K562 (cell line): ENCODE results near the gene BSDC1. TPM values are rescaled to one million over a fixed set of nuclear protein-coding genes. Genes with fewer than 3 reads are reported as not detected.

Experiments used
- ATAC-seq: fragments of 200-7000 bp; cut with Tn5 transposase; 3 replicates; pipeline ENCODE4 v1.9.1; 2020; ENCODE audit warnings: moderate library complexity
- BruUV-seq: library from RNA; stranded (reverse); fragments of 400-500 nt; replicated peaks from 2 replicates; lab custom pipeline; 2021; lab: Mats Ljungman, UMichigan
- CTCF ChIA-PET: fragments of 300-600 bp; formaldehyde crosslinking; extraction: SDS; loops from one replicate; lab custom pipeline; 2021; ENCODE audit warnings: low intra/inter-chr PET ratio; lab: Yijun Ruan, JAX
- POLR2A ChIA-PET: fragments of 300-600, 350-650 bp; sonication (Branson Sonifier 250); formaldehyde crosslinking; extraction: SDS; loops from one replicate; lab custom pipeline; 2021; ENCODE audit warnings: antibody characterized with exemption, inconsistent platforms; lab: Yijun Ruan, JAX
- DNase-seq, 4 experiments: peaks; one replicate each; pipeline versions ENCODE4 v3.0.0 to v3.0.0-alpha.2; 2011 to 2018; ENCODE audit warnings: low spot score in 3 of 4, mixed read lengths in 3 of 4; ENCODE audit errors: extremely low read depth in 1 of 4
- FAIRE-seq: peaks from 2 replicates; lab custom pipeline; 2011; peaks lifted over from hg19 to GRCh38; lab: Jason Lieb, UNC
- H2AFZ ChIP-seq: 2 replicates; pipeline ENCODE4 v1.6.0; 2011; ENCODE audit warnings: low read depth, low read length, control low read depth, inconsistent platforms
- H3K27ac ChIP-seq: fragments of 200-600 bp; 3 replicates; pipeline ENCODE4 v1.8.0; 2011; ENCODE audit warnings: low read depth, mild to moderate bottlenecking, control low read depth, inconsistent platforms, low read length, moderate library complexity, mixed read lengths; ENCODE audit errors: extremely low read depth
- H3K27me3 ChIP-seq, 2 experiments: fragments of 300-600 bp in 1 of 2; 2 replicates in 1 of 2; 3 replicates in 1 of 2; pipeline versions ENCODE4 v1.6.0 to v1.8.0; 2011; ENCODE audit warnings: inconsistent platforms in 2 of 2, low read length in 2 of 2, mild to moderate bottlenecking in 1 of 2, mixed read lengths in 1 of 2, moderate library complexity in 1 of 2; ENCODE audit not compliant: control insufficient read depth in 2 of 2, insufficient read depth in 2 of 2
- H3K36me3 ChIP-seq: fragments of 300-600 bp; 3 replicates; pipeline ENCODE4 v1.8.0; 2011; ENCODE audit warnings: mild to moderate bottlenecking, low read length, inconsistent platforms; ENCODE audit not compliant: control insufficient read depth, insufficient read depth
- H3K4me1 ChIP-seq, 2 experiments: fragments of 200-600 bp in 1 of 2; replicated peaks in 1 of 2; 2 replicates in 1 of 2; 3 replicates in 1 of 2; pipeline versions ENCODE4 v1.5.1 to v1.8.0; 2011; ENCODE audit warnings: inconsistent platforms in 2 of 2, low read length in 2 of 2, mild to moderate bottlenecking in 1 of 2, mixed read lengths in 1 of 2, moderate library complexity in 1 of 2; ENCODE audit not compliant: control insufficient read depth in 2 of 2, insufficient read depth in 2 of 2
- H3K4me2 ChIP-seq: 2 replicates; pipeline ENCODE4 v1.6.1; 2011; ENCODE audit warnings: low read length, control low read depth, inconsistent platforms, mixed read lengths; ENCODE audit not compliant: insufficient read depth
- H3K4me3 ChIP-seq: fragments of 200-600 bp; sonication (generic), shearing (Covaris generic); 2 replicates; pipeline ENCODE4 v1.5.1; 2016; ENCODE audit warnings: control low read depth, inconsistent platforms
- H3K79me2 ChIP-seq: fragments of 200-600 bp; 3 replicates; pipeline ENCODE4 v1.8.0; 2011; ENCODE audit warnings: low read length, inconsistent platforms; ENCODE audit not compliant: control insufficient read depth, insufficient read depth
- H3K9ac ChIP-seq, 2 experiments: 2 replicates each; pipeline versions ENCODE4 v1.6.0 to v1.6.1; 2011; ENCODE audit warnings: low read depth in 2 of 2, low read length in 2 of 2, control low read depth in 1 of 2, inconsistent platforms in 1 of 2, mild to moderate bottlenecking in 1 of 2, mixed read lengths in 1 of 2; ENCODE audit not compliant: insufficient read depth in 1 of 2
- H3K9me1 ChIP-seq: one replicate; pipeline ENCODE4 v1.6.0; 2011; ENCODE audit warnings: inconsistent platforms, mild to moderate bottlenecking, low read length, moderate library complexity; ENCODE audit not compliant: control insufficient read depth, insufficient read depth
- H3K9me3 ChIP-seq: replicated peaks from 2 replicates; pipeline ENCODE4 v1.5.1; 2011; ENCODE audit warnings: low read depth, low read length, inconsistent platforms; ENCODE audit not compliant: control insufficient read depth, insufficient read depth
- H4K20me1 ChIP-seq: replicated peaks from 2 replicates; pipeline ENCODE4 v1.6.1; 2011; ENCODE audit warnings: low read length, inconsistent platforms, mixed read lengths; ENCODE audit not compliant: control insufficient read depth, insufficient read depth
- ARID1B ChIP-seq: fragments of 450-650 bp; IDR thresholded peaks from 2 replicates; pipeline ENCODE4 v1.6.1; 2016; ENCODE audit warnings: antibody characterized with exemption, mild to moderate bottlenecking, inconsistent platforms
- ARNT ChIP-seq, 2 experiments: fragments of 450-650 bp; IDR thresholded peaks; 2 replicates each; pipeline ENCODE4 v1.6.1; 2016; ENCODE audit warnings: mild to moderate bottlenecking in 1 of 2
- CREM ChIP-seq: IDR thresholded peaks from 2 replicates; pipeline ENCODE4 v1.6.1; 2014; ENCODE audit warnings: antibody characterized with exemption, low read depth
- EZH2 ChIP-seq: IDR thresholded peaks from 2 replicates; pipeline ENCODE4 v1.6.1; 2012; ENCODE audit warnings: low read depth, mild to moderate bottlenecking, inconsistent platforms, low read length, borderline replicate concordance
- FOXK1 ChIP-seq: sonication (generic); formaldehyde crosslinking; IDR thresholded peaks from 2 replicates; pipeline ENCODE4 v1.8.0; 2022; ENCODE audit warnings: missing genetic modification reagents, mild to moderate bottlenecking, borderline replicate concordance
- FOXP1 ChIP-seq: sonication (generic); formaldehyde crosslinking; IDR thresholded peaks from 2 replicates; pipeline ENCODE4 v1.8.0; 2022; ENCODE audit warnings: mild to moderate bottlenecking, missing genetic modification reagents
- HMGN3 ChIP-seq: IDR thresholded peaks from 2 replicates; pipeline ENCODE4 v1.6.1; 2011; ENCODE audit warnings: borderline replicate concordance, low read depth, mild to moderate bottlenecking, mixed read lengths, low read length; ENCODE audit not compliant: insufficient read length; ENCODE audit errors: extremely low read depth
- HNRNPL ChIP-seq: fragments of 200-400 bp; formaldehyde crosslinking; IDR thresholded peaks from 2 replicates; pipeline ENCODE4 v1.6.1; 2017; ENCODE audit warnings: low read depth, mild to moderate bottlenecking, low read length
- HOMEZ ChIP-seq: fragments of 250-450 bp; sonication (Bioruptor Pico); IDR thresholded peaks from 2 replicates; pipeline ENCODE4 v1.4.0; 2020; ENCODE audit warnings: mild to moderate bottlenecking, moderate library complexity
- MAX ChIP-seq: sonication (generic); formaldehyde crosslinking; IDR thresholded peaks from 2 replicates; pipeline ENCODE4 v1.9.0; 2022; ENCODE audit warnings: mild to moderate bottlenecking, missing genetic modification reagents
- MYNN ChIP-seq, 2 experiments: sonication (generic); formaldehyde crosslinking in 1 of 2; IDR thresholded peaks; 2 replicates each; pipeline versions ENCODE4 v1.5.0 to v1.6.1; 2016 to 2020; ENCODE audit warnings: antibody characterized with exemption in 1 of 2, missing genetic modification reagents in 1 of 2
- NCOA1 ChIP-seq: fragments of 450-650 bp; IDR thresholded peaks from 2 replicates; pipeline ENCODE4 v1.6.1; 2016; ENCODE audit warnings: low read depth
- PHF20 ChIP-seq: fragments of 450-650 bp; IDR thresholded peaks from 2 replicates; pipeline ENCODE4 v1.6.1; 2018; ENCODE audit not compliant: partially characterized antibody
- RBM34 ChIP-seq: fragments of 200-400 bp; formaldehyde crosslinking; IDR thresholded peaks from 2 replicates; pipeline ENCODE4 v1.6.1; 2018; ENCODE audit warnings: low read length, borderline replicate concordance; ENCODE audit not compliant: insufficient read depth
- RBM39 ChIP-seq: fragments of 200-400 bp; formaldehyde crosslinking; optimal IDR thresholded peaks from 2 replicates; pipeline ENCODE3; 2018; ENCODE audit warnings: low read depth, low read length
- RFX7 ChIP-seq: fragments of 250-450 bp; sonication (Bioruptor Pico); IDR thresholded peaks from 2 replicates; pipeline ENCODE4 v1.5.1; 2021; ENCODE audit warnings: mild to moderate bottlenecking
- STAT5A ChIP-seq: IDR thresholded peaks from 2 replicates; pipeline ENCODE4 v1.6.1; 2012; ENCODE audit warnings: low read length, inconsistent platforms, borderline replicate concordance
- TBP ChIP-seq: optimal IDR thresholded peaks from 2 replicates; pipeline ENCODE3; 2011; ENCODE audit warnings: low read depth, low read length, improper control_type of control experiment
- ZBED1 ChIP-seq: IDR thresholded peaks from 2 replicates; pipeline ENCODE4 v1.6.1; 2014
- ZC3H11A ChIP-seq: IDR thresholded peaks from 2 replicates; pipeline ENCODE4 v1.6.1; 2012; ENCODE audit warnings: low read depth, low read length, improper control_type of control experiment
- ZC3H4 ChIP-seq: sonication (generic); formaldehyde crosslinking; IDR thresholded peaks from 2 replicates; pipeline ENCODE4 v1.9.0; 2021; ENCODE audit warnings: missing genetic modification reagents, borderline replicate concordance
- ZNF384 ChIP-seq: IDR thresholded peaks from 2 replicates; pipeline ENCODE4 v1.6.1; 2012; ENCODE audit warnings: low read depth, low read length, improper control_type of control experiment
- ZNF507 ChIP-seq: conservative IDR thresholded peaks from 2 replicates; pipeline ENCODE4 v1.6.1; 2017; ENCODE audit warnings: missing genetic modification characterization, missing compliant biosample characterization
- ZNF76 ChIP-seq: fragments of 250-450 bp; sonication (Bioruptor Pico); IDR thresholded peaks from 2 replicates; pipeline ENCODE4 v1.4.0; 2020; ENCODE audit warnings: mild to moderate bottlenecking, moderate library complexity, borderline replicate concordance
- ZNF77 ChIP-seq: fragments of 250-450 bp; sonication (Bioruptor Pico); IDR thresholded peaks from 2 replicates; pipeline ENCODE4 v1.5.0; 2020
- WGBS: fragments of 100-300 bp; shearing (Covaris generic); methylation state at CpG from one replicate; pipeline ENCODE4 v1.1.6; 2016; ENCODE audit warnings: low coverage, mixed read lengths; ENCODE audit not compliant: insufficient coverage; ENCODE audit errors: missing lambda C conversion rate; 5-methylcytosine and 5-hydroxymethylcytosine counted together
- in situ Hi-C: fragments of 300-500 bp; cut with MboI; formaldehyde crosslinking; loops from 4 replicates; pipeline ENCODE4 v1.15.0; 2018; ENCODE audit warnings: inconsistent platforms, mixed read lengths
- intact Hi-C: fragments of 100-400 bp; cut with micrococcal nuclease; formaldehyde crosslinking; loops from 2 replicates; pipeline ENCODE4 v1.14.2; 2022
- polyA plus RNA-seq, 8 experiments: library from polyadenylated mRNA; depleted of rRNA in 4 of 8; stranded (reverse) in 5 of 8; unstranded in 3 of 8; fragments of >200 nt; fragmentation: Nextera tagmentation in 2 of 8; fragmentation: Illumina TruSeq in 1 of 8; extraction: Ambion mirVana in 2 of 8; extraction: Trizol in 1 of 8; gene quantifications; 2 replicates each; pipeline versions ENCODE4 v1.2.1 to v1.2.3, GENCODE V29; 2011 to 2014; ENCODE audit warnings: inconsistent platforms in 1 of 8, missing spikeins in 1 of 8
- total RNA-seq, 7 experiments: library from RNA; depleted of rRNA in 6 of 7; stranded (reverse); fragments of >200 nt in 6 of 7; fragmentation: Illumina TruSeq in 2 of 7; extraction: Trizol in 2 of 7; gene quantifications; 2 replicates each; pipeline versions ENCODE4 v1.2.1 to v1.2.3, GENCODE V29; 2011 to 2021; ENCODE audit warnings: low replicate concordance in 1 of 7

BSDC1 gene
- total and polyA plus RNA-seq, 9 of the 15 experiments (the other 6 are each of a cell fraction or from before 2014, with no cell fraction given), result 10.2 to 96.8 (median 73.1) TPM

GRCh38 chr1:32399843-32400242, 5.6 kb upstream of the BSDC1 start (continued):
- TF ChIP-seq HMGN3 (no peak), ARNT (IDR thresholded peaks at IDR 0.05) (0 out of 4 replicates have a peak, but pooled peaks of 1 of the 2 experiments have one; percentile 50), RBM34 (no peak), EZH2 (no peak), NCOA1 (peak; percentile 35; the same call in 1 of the 2 replicates), MYNN (IDR thresholded peaks at IDR 0.05) (no peak), MYNN (CRISPR knock-in tag; IDR thresholded peaks at IDR 0.05) (no peak), TBP (peak; percentile 17), ZNF384 (peak; percentile 44; the same call in 1 of the 2 replicates), ZNF77 (CRISPR knock-in tag) (no peak), STAT5A (peak; percentile 30; the same call in 1 of the 2 replicates)
- TF ChIP-seq, all 486 proteins: peak for 29

GRCh38 chr1:32398401-32398800, 4.2 kb upstream of the BSDC1 start:
- Histone ChIP-seq H3K4me1 (peaks cover 21 to 22% of the 10 kb centered on the region in 2 experiments; a peak in 4 of 5 replicates), H3K9me1 (no peaks in the 10 kb centered on the region), H3K36me3 (peaks cover 1% of the 10 kb centered on the region; the same call in 2 of the 3 replicates), H3K27ac (no peak overlapping the region), H4K20me1 (0 out of 2 replicates have a peak, but pooled peaks cover 3% of the 10 kb centered on the region), H3K4me3 (no peak overlapping the region), H3K27me3 (no peaks in the 10 kb centered on the region), H3K9me3 (no peaks in the 10 kb centered on the region; the same call in 1 of the 2 replicates), H3K79me2 (peaks cover 18% of the 10 kb centered on the region), H3K4me2 (no peak overlapping the region), H3K9ac (no peak overlapping the region), H2AFZ (no peak overlapping the region)
- ChIA-PET POLR2A (interaction anchor here (0.6 kb wide), 1 partner anchor 201 kb away, joined by 3 read pairs; no protein-coding TSS in a partner anchor), CTCF (no interaction called here)
- DNase-seq (no peak), ATAC-seq (no peak), FAIRE-seq (no peak)
- no TSS peak for BruUV-seq
- intact Hi-C loops (no loop called here), in situ Hi-C loops (no loop called here)
- 44% methylated on average over 2 of the region's 2 CpGs for WGBS
- TF ChIP-seq ARID1B (no peak), ZNF507 (tag) (no peak), FOXK1 (no peak), ZNF76 (CRISPR knock-in tag) (no peak), RBM39 (no peak), FOXP1 (CRISPR knock-in tag) (no peak), ZC3H11A (no peak), HNRNPL (no peak), CREM (no peak), ZBED1 (no peak), HOMEZ (no peak), ZC3H4 (CRISPR knock-in tag) (no peak), MAX (CRISPR knock-in tag) (no peak), PHF20 (no peak), RFX7 (CRISPR knock-in tag) (no peak)
